Stimulated activated CD4-positive, alpha-beta T cell treated with anti-CD3 and anti-CD28 coated beads, TNF-alpha, amount 100 ng/mL, for 24 hours (primary cell): ENCODE data around the gene SKAP1.

Experiments
- DNase-seq, 3 experiments: peaks; one replicate each; pipeline ENCODE4 v3.0.0-alpha.2; 2020; ENCODE audit warnings: low read depth in 3 of 3

SKAP1 gene

GRCh38 chr17:48244814-48245213 is 185.2 kb downstream of the SKAP1 start:
- no peak for DNase-seq

GRCh38 chr17:48244121-48244711 is 185.8 kb downstream of the SKAP1 start:
- no peak for DNase-seq

- DNase-seq: no peak
Measured at GRCh38 chr17:48241770-48242497, 188.1 kb downstream of the SKAP1 start.

GRCh38 chr17:48241131-48241591 is 188.9 kb downstream of the SKAP1 start:
- no peak for DNase-seq

GRCh38 chr17:48240562-48241130 is 189.4 kb downstream of the SKAP1 start:
- no peak for DNase-seq

- DNase-seq: no peak
Measured at GRCh38 chr17:48240122-48240521, 189.9 kb downstream of the SKAP1 start.

GRCh38 chr17:48239603-48239995 is 190.4 kb downstream of the SKAP1 start:
- no peak for DNase-seq

- DNase-seq: no peak
Measured at GRCh38 chr17:48238933-48239602, 190.9 kb downstream of the SKAP1 start.

- DNase-seq: no peak
Measured at GRCh38 chr17:48237456-48237855, 192.6 kb downstream of the SKAP1 start.

GRCh38 chr17:48236681-48237134 is 193.3 kb downstream of the SKAP1 start:
- no peak for DNase-seq

- DNase-seq: no peak
Measured at GRCh38 chr17:48234922-48235321, 195.1 kb downstream of the SKAP1 start.

GRCh38 chr17:48231995-48232959 is 197.7 kb downstream of the SKAP1 start:
- no peak for DNase-seq

GRCh38 chr17:48229936-48230335 is 200.1 kb downstream of the SKAP1 start:
- no peak for DNase-seq

GRCh38 chr17:48228720-48229119 is 201.3 kb downstream of the SKAP1 start:
- no peak for DNase-seq

- no peak for DNase-seq
Measured at GRCh38 chr17:48225725-48226567, 204.1 kb downstream of the SKAP1 start.

GRCh38 chr17:48223945-48224344 is 206.1 kb downstream of the SKAP1 start:
- DNase-seq: no peak

- no peak for DNase-seq
Measured at GRCh38 chr17:48219617-48220016, 210.4 kb downstream of the SKAP1 start.

- no peak for DNase-seq
Measured at GRCh38 chr17:48215583-48216139, 214.4 kb downstream of the SKAP1 start.

- DNase-seq: no peak
Measured at GRCh38 chr17:48213797-48214196, 216.2 kb downstream of the SKAP1 start.

- DNase-seq: no peak
Measured at GRCh38 chr17:48211787-48212186, 218.2 kb downstream of the SKAP1 start.
